NCI-H345 treated with DMSO at 0.1 percent for 48 hours (cell line): ENCODE data around the gene FBXO45.
"Not testable (repeated sequence)": the region's sequence is repeated elsewhere in the genome, so short reads cannot be mapped to it uniquely, and the experiment has no call there.

Experiments
- DNase-seq: peaks from one replicate; lab custom pipeline; 2025; ENCODE audit not compliant: unreplicated experiment; lab: John Stamatoyannopoulos, UW

The FBXO45 gene

DNA sequence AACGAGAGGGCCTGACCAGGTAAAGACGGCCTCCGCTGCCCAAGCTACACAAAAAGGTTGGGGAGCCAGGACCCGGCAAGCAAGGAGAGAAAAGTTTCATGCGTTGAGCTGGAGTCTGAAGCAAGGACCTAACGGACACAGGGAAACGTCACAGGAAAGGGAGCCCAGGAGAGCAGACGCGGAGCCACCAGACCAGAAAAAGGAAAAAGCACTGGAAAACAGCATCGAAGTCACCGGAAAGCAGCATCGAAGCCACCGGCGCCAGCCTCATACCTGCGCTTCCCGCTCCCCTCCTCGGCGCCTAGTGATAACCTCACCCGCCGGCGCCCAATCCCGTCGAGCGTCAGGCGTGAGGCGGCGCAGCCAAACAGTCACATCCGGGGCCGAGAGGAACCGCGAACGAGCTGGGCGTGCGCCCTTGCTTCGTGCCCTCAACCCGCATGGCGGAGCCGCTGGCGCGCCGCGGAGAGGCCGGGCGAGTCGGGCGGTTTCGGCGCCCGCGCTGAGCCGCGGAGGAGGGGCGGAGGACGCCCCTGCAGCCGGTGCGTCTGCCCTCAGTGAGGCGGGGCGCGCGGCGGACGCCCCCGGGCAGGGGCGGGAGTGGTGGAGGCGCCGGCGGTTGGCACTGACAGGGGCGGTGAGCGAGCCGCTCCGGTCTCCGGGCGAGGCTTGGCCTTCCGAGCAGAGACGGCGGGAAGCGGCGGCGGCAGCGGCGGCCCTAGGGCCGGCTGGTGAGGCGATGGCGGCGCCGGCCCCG lies at the start of gene FBXO45, which contains the start of gene WDR53:
FBXO45 (plus strand) TSS at position 415 of the 757 bp plus-strand sequence; CDS start at position 740, 325 bp downstream.
WDR53 (minus strand) TSS at position 309 of the 757 bp plus-strand sequence. CDS start 7,079 bp downstream, outside the sequence.
- DNase-seq, result peak; percentile 94

- DNase-seq, result no peak
Measured at GRCh38 chr3:196518966-196519717, 49.3 kb upstream of the FBXO45 start.

DNA sequence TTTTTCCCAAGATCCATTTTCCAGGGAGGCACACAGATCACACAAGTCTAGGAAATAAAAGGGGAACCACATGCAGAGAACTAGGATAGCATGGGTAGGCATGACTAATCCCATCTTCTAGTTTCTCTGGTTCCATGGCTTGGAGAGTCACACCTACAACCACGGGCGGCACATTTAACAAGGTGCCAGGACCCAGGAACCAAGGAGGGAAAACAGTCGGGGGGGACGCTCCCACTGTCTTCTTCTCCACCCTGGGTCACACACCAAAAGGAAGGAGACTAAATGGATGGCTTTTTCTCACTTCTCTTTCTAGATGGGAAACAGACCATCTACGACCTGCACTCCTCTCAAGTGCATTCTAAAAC lies 48.8 kb upstream of the FBXO45 start:
- DNase-seq, result no peak

GRCh38 chr3:196521291-196521690 lies 47.2 kb upstream of the FBXO45 start:
- DNase-seq, result not testable (repeated sequence)

- no peak for DNase-seq
Measured at GRCh38 chr3:196523841-196524240, 44.6 kb upstream of the FBXO45 start.

DNA sequence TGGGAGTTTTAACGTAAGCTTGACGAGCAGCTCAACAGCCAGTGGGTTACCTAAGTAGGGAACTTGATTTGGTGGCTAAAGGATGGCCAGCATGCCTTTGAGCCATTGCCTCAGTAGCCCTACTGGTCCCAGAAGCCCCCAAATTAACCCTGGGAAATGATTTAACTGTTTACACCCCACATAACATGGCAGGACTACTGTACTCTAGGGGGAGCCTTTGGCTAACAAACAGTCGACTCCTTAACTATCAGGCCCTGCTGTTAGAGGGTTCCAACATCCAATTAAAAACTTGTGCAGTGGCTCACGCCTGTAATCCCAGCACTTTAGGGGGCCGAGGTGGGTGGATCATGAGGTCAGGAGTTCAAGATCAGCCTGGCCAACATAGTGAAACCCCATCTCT lies 43.9 kb upstream of the FBXO45 start:
- no peak for DNase-seq

DNA sequence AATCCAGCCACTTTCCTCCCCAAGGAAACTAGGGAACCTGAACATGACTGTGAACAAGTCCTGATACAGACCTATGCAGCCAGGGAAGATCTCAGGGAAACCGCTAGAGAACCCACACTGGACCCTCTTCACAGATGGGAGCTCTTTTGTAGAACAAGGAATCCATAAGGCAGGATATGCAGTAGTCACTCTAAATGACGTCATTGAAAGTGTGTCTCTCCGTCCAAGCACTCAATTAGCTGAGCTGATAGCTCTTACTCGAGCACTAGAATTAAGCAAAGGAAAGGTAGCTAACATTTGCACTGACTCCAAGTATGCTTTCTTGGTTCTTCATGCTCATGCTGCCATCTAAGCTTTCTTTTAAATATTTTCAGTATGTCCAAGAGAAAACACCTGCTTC lies 43.3 kb upstream of the FBXO45 start:
- DNase-seq, result no peak

DNA sequence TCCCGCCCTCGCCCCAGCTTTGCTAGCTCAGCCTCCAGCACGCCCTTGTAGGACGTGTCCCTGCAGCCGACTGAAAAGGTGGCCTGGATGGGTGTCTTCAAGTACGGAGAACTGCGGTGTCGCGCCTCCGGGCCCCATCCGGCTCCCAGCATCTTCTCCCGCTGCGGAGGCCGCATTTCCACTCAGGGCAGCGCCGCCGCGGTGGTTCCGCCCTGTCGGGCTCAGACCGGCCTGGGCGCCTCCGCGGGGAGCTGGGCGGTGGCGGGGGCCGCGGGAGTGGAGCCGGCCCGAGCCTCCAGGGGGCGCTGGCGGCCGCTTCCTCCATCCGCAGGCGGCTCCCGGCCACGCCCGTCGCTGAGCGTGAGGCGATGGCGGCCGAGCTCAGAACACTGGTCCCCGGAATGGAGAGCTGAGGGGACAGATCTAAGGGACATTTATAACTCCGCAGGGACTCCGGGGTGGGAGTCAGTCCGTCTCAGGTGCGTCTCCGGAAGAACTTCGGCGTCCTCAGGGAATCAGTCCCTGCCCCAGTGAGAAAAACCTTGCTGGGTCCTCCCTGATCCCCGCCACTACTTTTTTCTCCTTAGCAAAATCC lies 39.7 kb upstream of the FBXO45 start:
- DNase-seq, result peak; percentile 72

DNA sequence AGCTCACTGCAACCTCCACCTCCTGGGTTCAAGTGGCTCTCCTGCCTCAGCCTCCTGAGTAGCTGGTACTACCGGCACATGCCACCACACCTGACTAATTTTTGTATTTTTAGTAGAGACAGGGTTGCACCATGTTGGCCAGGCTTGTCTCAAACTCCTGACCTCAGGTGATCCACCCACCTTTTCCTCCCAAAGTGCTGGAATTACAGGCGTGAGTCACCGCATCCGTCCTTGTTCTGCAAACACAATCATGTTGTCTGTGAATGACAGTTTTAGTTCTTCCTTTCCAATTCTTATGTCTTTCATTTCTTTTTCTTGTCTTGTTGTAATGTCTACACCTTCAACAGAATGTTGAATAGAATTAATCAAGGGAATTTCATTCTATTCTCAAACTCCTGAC lies 37.0 kb upstream of the FBXO45 start:
- DNase-seq, result no peak

GRCh38 chr3:196533260-196533681 lies 35.2 kb upstream of the FBXO45 start:
- DNase-seq, result no peak

- peak; percentile 18 for DNase-seq
Measured at GRCh38 chr3:196537319-196537984, 31.0 kb upstream of the FBXO45 start.

- DNase-seq, result no peak
Measured at GRCh38 chr3:196541684-196542445, 26.6 kb upstream of the FBXO45 start.

GRCh38 chr3:196544491-196544992 lies 23.9 kb upstream of the FBXO45 start:
- no peak for DNase-seq

- DNase-seq, result no peak
Measured at GRCh38 chr3:196546537-196546936, 21.9 kb upstream of the FBXO45 start.

DNA sequence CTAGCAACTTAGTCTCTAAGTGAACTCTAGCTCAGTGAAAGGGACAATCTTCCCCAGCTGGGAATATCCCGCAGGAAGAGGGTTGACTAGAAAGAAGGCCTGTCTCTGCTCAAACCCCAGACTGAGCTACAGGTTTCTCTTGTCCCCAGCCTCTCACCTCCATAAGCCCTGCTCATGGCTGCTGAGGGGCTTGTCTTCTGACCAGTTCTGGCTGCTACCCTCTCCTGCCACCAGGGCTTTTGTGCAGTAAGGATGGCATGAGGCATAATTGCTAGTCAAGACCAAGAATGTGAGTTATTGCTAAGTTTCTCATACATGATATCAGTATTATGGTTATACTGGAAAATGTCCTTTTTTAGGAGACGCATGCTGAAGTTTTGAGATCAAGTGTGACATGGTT lies 21.4 kb upstream of the FBXO45 start:
- DNase-seq, result no peak

- DNase-seq, result not testable (repeated sequence)
Measured at GRCh38 chr3:196549312-196549711, 19.1 kb upstream of the FBXO45 start.

DNA sequence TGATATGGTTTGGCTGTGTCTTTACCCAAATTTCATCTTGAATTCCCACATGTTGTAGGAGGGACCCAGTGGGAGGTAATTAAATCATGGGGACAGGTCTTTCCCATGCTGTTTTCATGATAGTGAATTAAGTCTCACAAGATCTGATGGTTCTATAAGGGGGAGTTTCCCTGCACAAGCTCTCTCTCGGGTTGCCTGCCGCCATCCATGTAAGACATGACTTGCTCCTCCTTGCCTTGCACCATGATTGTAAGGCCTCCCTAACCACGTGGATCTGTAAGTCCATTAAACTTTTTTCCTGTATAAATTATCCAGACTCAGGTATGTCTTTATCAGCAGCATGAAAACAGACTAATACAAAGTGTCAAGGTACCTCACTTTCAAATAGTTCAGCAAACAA lies 18.3 kb upstream of the FBXO45 start:
- not testable (repeated sequence) for DNase-seq

- no peak for DNase-seq
Measured at GRCh38 chr3:196552253-196552652, 16.2 kb upstream of the FBXO45 start.

DNA sequence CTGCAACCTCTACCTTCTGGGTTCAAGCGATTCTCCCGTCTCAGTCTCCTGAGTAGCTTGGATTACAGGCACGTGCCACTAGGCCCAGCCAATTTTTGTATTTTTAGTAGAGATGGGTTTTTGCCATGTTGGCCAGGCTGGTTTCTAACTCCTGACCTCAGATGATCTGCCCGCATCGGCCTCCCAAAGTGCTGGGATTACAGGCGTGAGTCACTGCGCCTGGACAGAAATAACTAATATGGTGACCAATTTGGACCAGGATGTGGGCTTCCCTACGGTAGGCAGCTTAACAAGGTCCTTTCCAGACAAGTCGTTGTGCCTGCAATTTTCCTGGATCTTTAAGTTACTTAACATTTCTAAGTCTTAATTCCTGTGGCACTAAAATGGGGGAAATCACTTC lies 14.9 kb upstream of the FBXO45 start:
- DNase-seq, result no peak

DNA sequence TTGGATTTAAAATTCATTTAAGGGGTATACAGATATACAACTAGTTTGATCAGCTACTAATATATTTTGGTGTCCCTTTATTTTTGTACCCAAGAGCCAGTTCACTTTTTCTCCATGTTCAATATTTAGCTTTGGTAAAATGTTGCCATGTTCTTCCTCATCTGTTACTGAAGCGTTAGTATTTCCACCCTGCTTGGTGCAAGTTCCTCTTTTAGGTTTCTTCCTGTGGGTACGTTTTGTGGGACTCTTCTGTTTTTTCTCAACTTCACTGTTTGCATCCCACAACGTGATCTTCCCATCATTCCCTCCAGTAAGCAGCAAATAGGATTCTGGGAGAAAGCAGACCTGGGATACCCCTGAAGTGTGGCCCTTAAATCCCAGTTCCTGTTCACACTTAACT lies 14.3 kb upstream of the FBXO45 start:
- DNase-seq, result no peak
